ENCODE measurements around the gene YWHAG.

DNA sequence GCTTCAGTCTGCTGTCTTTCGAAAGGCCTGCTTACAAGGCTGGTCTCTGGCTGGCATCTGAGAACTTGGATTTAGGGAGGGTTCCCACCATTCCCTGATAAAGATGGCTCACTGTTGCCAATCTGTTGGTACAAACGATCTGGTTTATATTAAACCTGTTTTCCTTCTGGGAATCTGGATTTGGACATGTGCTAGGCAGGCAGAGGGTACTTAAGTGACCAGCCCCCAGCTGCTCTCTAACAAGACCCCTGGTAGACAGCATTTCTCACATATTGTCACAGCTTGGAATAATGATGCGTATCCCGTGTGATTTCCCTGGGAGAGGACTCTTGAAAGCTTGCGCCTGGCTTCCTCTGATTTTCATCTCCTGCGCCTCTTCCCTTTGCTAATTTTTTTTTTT is 21.6 kb downstream of the YWHAG start:
- no peak for TF ChIP-seq ISL1 (CRISPR knock-in tag; IDR thresholded peaks at IDR 0.05)
- no peak for TF ChIP-seq ZFP30 (CRISPR knock-in tag; IDR thresholded peaks at IDR 0.05)
- TF ChIP-seq, protein P1, sequence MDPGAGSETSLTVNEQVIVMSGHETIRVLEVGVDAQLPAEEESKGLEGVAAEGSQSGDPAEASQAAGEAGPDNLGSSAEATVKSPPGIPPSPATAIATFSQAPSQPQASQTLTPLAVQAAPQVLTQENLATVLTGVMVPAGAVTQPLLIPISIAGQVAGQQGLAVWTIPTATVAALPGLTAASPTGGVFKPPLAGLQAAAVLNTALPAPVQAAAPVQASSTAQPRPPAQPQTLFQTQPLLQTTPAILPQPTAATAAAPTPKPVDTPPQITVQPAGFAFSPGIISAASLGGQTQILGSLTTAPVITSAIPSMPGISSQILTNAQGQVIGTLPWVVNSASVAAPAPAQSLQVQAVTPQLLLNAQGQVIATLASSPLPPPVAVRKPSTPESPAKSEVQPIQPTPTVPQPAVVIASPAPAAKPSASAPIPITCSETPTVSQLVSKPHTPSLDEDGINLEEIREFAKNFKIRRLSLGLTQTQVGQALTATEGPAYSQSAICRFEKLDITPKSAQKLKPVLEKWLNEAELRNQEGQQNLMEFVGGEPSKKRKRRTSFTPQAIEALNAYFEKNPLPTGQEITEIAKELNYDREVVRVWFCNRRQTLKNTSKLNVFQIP (CRISPR knock-in tag; IDR thresholded peaks at IDR 0.05; ENCODE audit: borderline replicate concordance, low read depth): no peak
- no peak for TF ChIP-seq ZFP3 (CRISPR knock-in tag; IDR thresholded peaks at IDR 0.05)
- TF ChIP-seq ZNF8 (CRISPR knock-in tag; IDR thresholded peaks at IDR 0.05): no peak
- TF ChIP-seq, protein P2, sequence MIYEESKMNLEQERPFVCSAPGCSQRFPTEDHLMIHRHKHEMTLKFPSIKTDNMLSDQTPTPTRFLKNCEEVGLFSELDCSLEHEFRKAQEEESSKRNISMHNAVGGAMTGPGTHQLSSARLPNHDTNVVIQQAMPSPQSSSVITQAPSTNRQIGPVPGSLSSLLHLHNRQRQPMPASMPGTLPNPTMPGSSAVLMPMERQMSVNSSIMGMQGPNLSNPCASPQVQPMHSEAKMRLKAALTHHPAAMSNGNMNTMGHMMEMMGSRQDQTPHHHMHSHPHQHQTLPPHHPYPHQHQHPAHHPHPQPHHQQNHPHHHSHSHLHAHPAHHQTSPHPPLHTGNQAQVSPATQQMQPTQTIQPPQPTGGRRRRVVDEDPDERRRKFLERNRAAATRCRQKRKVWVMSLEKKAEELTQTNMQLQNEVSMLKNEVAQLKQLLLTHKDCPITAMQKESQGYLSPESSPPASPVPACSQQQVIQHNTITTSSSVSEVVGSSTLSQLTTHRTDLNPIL (CRISPR knock-in tag; IDR thresholded peaks at IDR 0.05; ENCODE audit: low read depth): no peak
- no peak for TF ChIP-seq ARNTL (CRISPR knock-in tag; IDR thresholded peaks at IDR 0.05; ENCODE audit: borderline replicate concordance, low read depth)
- TF ChIP-seq RARB (CRISPR knock-in tag; IDR thresholded peaks at IDR 0.05): no peak
- TF ChIP-seq, protein P3, sequence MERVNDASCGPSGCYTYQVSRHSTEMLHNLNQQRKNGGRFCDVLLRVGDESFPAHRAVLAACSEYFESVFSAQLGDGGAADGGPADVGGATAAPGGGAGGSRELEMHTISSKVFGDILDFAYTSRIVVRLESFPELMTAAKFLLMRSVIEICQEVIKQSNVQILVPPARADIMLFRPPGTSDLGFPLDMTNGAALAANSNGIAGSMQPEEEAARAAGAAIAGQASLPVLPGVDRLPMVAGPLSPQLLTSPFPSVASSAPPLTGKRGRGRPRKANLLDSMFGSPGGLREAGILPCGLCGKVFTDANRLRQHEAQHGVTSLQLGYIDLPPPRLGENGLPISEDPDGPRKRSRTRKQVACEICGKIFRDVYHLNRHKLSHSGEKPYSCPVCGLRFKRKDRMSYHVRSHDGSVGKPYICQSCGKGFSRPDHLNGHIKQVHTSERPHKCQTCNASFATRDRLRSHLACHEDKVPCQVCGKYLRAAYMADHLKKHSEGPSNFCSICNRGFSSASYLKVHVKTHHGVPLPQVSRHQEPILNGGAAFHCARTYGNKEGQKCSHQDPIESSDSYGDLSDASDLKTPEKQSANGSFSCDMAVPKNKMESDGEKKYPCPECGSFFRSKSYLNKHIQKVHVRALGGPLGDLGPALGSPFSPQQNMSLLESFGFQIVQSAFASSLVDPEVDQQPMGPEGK (CRISPR knock-in tag; IDR thresholded peaks at IDR 0.05; ENCODE audit: borderline replicate concordance): no peak
- no peak for TF ChIP-seq GLIS3 (CRISPR knock-in tag; IDR thresholded peaks at IDR 0.05)
- no peak for TF ChIP-seq SNAI2 (CRISPR knock-in tag; IDR thresholded peaks at IDR 0.05)
- no peak for TF ChIP-seq ZNF565 (CRISPR knock-in tag; conservative IDR thresholded peaks at IDR 0.05; ENCODE audit: low read depth)

Data from SK-N-SH treated with all-trans-retinoic acid at 6 μM for 48 hours (cell line).